Measurements from ENCODE around the gene NRXN3. TPM values are rescaled to one million over a fixed set of nuclear protein-coding genes. Genes with fewer than 3 reads are reported as not detected.

The NRXN3 gene
- total RNA-seq, 1 donor, result 0.27 TPM

- DNase-seq (ENCODE audit: low read depth in 2 of 3, low spot score in 2 of 3), result no peak
These were observed 1125.2 kb downstream of the NRXN3 start for GRCh38 chr14:79295385-79295784.

GRCh38 chr14:79298373-79298772 is 1128.2 kb downstream of the NRXN3 start:
- DNase-seq (ENCODE audit: low read depth in 2 of 3, low spot score in 2 of 3), result no peak

- DNase-seq (ENCODE audit: low read depth in 2 of 3, low spot score in 2 of 3), result no peak
These were observed 1129.0 kb downstream of the NRXN3 start for GRCh38 chr14:79299162-79299561.

- DNase-seq (ENCODE audit: low read depth in 2 of 3, low spot score in 2 of 3), result no peak
These were observed 1134.1 kb downstream of the NRXN3 start for GRCh38 chr14:79304279-79304678.

GRCh38 chr14:79306546-79306945 is 1136.4 kb downstream of the NRXN3 start:
- no peak for DNase-seq (ENCODE audit: low read depth in 2 of 3, low spot score in 2 of 3)

- no peak for DNase-seq (ENCODE audit: low read depth in 2 of 3, low spot score in 2 of 3)
These were observed 1148.2 kb downstream of the NRXN3 start for GRCh38 chr14:79318371-79318770.

- DNase-seq (ENCODE audit: low read depth in 2 of 3, low spot score in 2 of 3), result no peak
These were observed 1150.4 kb downstream of the NRXN3 start for GRCh38 chr14:79320561-79320960.

GRCh38 chr14:79321070-79321469 is 1150.9 kb downstream of the NRXN3 start:
- DNase-seq (ENCODE audit: low read depth in 2 of 3, low spot score in 2 of 3), result no peak

- no peak for DNase-seq (ENCODE audit: low read depth in 2 of 3, low spot score in 2 of 3)
These were observed 1154.9 kb downstream of the NRXN3 start for GRCh38 chr14:79325071-79325470.

- no peak for DNase-seq (ENCODE audit: low read depth in 2 of 3, low spot score in 2 of 3)
These were observed 1155.4 kb downstream of the NRXN3 start for GRCh38 chr14:79325557-79325956.

- no peak for DNase-seq (ENCODE audit: low read depth in 2 of 3, low spot score in 2 of 3)
These were observed 1158.7 kb downstream of the NRXN3 start for GRCh38 chr14:79328863-79329262.

- no peak for DNase-seq (ENCODE audit: low read depth in 2 of 3, low spot score in 2 of 3)
These were observed 1161.7 kb downstream of the NRXN3 start for GRCh38 chr14:79331830-79332229.

GRCh38 chr14:79332504-79333197 is 1162.5 kb downstream of the NRXN3 start:
- no peak for DNase-seq (ENCODE audit: low read depth in 2 of 3, low spot score in 2 of 3)

GRCh38 chr14:79333198-79333546 is 1163.0 kb downstream of the NRXN3 start:
- DNase-seq (ENCODE audit: low read depth in 2 of 3, low spot score in 2 of 3), result no peak

- no peak for DNase-seq (ENCODE audit: low read depth in 2 of 3, low spot score in 2 of 3)
These were observed 1164.1 kb downstream of the NRXN3 start for GRCh38 chr14:79334272-79334671.

- DNase-seq (ENCODE audit: low read depth in 2 of 3, low spot score in 2 of 3), result no peak
These were observed 1167.6 kb downstream of the NRXN3 start for GRCh38 chr14:79337761-79338160.

- DNase-seq (ENCODE audit: low read depth in 2 of 3, low spot score in 2 of 3), result no peak
These were observed 1172.8 kb downstream of the NRXN3 start for GRCh38 chr14:79342942-79343341.

GRCh38 chr14:79351011-79351410 is 1180.8 kb downstream of the NRXN3 start:
- DNase-seq (ENCODE audit: low read depth in 2 of 3, low spot score in 2 of 3), result no peak

GRCh38 chr14:79352076-79352630 is 1182.0 kb downstream of the NRXN3 start:
- no peak for DNase-seq (ENCODE audit: low read depth in 2 of 3, low spot score in 2 of 3)

- no peak for DNase-seq (ENCODE audit: low read depth in 2 of 3, low spot score in 2 of 3)
These were observed 1184.2 kb downstream of the NRXN3 start for GRCh38 chr14:79354336-79354735.

GRCh38 chr14:79356040-79356439 is 1185.9 kb downstream of the NRXN3 start:
- DNase-seq (ENCODE audit: low read depth in 2 of 3, low spot score in 2 of 3), result no peak

GRCh38 chr14:79357307-79357706 is 1187.1 kb downstream of the NRXN3 start:
- no peak for DNase-seq (ENCODE audit: low read depth in 2 of 3, low spot score in 2 of 3)

GRCh38 chr14:79363291-79363690 is 1193.1 kb downstream of the NRXN3 start:
- no peak for DNase-seq (ENCODE audit: low read depth in 2 of 3, low spot score in 2 of 3)
